ENCODE results near the gene ORAI3. TPM values are rescaled to one million over a fixed set of nuclear protein-coding genes. Genes with fewer than 3 reads are reported as not detected.

The ORAI3 gene
- total RNA-seq, 1 experiment from 2014 or later, result 9.0 TPM

GRCh38 chr16:30957456-30958174 lies 8.7 kb downstream of the ORAI3 start, which contains the start of gene SETD1A:
SETD1A (plus strand) TSS chr16:30957754; CDS start chr16:30958732, 978 bp downstream.
- Histone ChIP-seq H3K27ac (ENCODE audit: low read depth, low read length) (peak within 1 kb of the TSS; percentile 100), H3K9me3 (ENCODE audit: control insufficient read depth in 1 of 2, insufficient read depth in 1 of 2, low read depth in 1 of 2, low read length in 2 of 2) (no peaks in the 10 kb centered on the region), H3K9ac (ENCODE audit: low read length) (peak within 1 kb of the TSS; percentile 88), H2AFZ (ENCODE audit: low read depth, low read length, poor library complexity, severe bottlenecking) (peak within 1 kb of the TSS; percentile 96), H3K36me3 (ENCODE audit: control insufficient read depth in 1 of 2, insufficient read depth in 2 of 2, low read length in 2 of 2) (peaks cover 30 to 36% of the 10 kb centered on the region in 2 experiments), H3K9me2 (ENCODE audit: insufficient read depth) (no peaks in the 10 kb centered on the region), H3K4me2 (ENCODE audit: low read length) (peak within 1 kb of the TSS; percentile 95), H4K20me1 (ENCODE audit: insufficient read depth) (no peaks in the 10 kb centered on the region), H3K4me3 (replicated peaks in 1 of 2; ENCODE audit: low read depth in 1 of 2, low read length in 2 of 2) (peak within 1 kb of the TSS; percentile 74 to 88), H3K4me1 (ENCODE audit: control insufficient read depth in 1 of 2, insufficient read depth in 2 of 2, low read length in 2 of 2) (peaks cover 22 to 32% of the 10 kb centered on the region in 2 experiments), H3K27me3 (ENCODE audit: insufficient read depth, low read length) (no peaks in the 10 kb centered on the region), H3K79me2 (ENCODE audit: insufficient read depth, low read length) (peaks cover 28% of the 10 kb centered on the region)
- TF ChIP-seq SP1 (IDR thresholded peaks at IDR 0.05; ENCODE audit: low read depth) (no peak), EZH2 (IDR thresholded peaks at IDR 0.05) (no peak), POLR2AphosphoS5 (IDR thresholded peaks at IDR 0.05; ENCODE audit: low read depth, low read length) (peak; percentile 24; the same call in 1 of the 2 replicates), ZBTB33 (IDR thresholded peaks at IDR 0.05; ENCODE audit: extremely low read depth, insufficient replicate concordance, low read length) (peak; percentile 55), EGR1 (IDR thresholded peaks at IDR 0.05; ENCODE audit: low read depth) (no peak), ZFX (IDR thresholded peaks at IDR 0.05) (peak; percentile 47; the same call in 1 of the 2 replicates), POLR2A (IDR thresholded peaks at IDR 0.05; ENCODE audit: borderline replicate concordance, extremely low read depth, insufficient read depth, insufficient read length) (no peak), JUND (IDR thresholded peaks at IDR 0.05) (no peak), CEBPB (IDR thresholded peaks at IDR 0.05; ENCODE audit: low read depth) (no peak), YY1 (IDR thresholded peaks at IDR 0.05; ENCODE audit: extremely low read depth, insufficient replicate concordance, low read depth, low read length) (peak; percentile 4), ELF1 (IDR thresholded peaks at IDR 0.05; ENCODE audit: borderline replicate concordance, low read depth) (no peak)
- TF ChIP-seq, protein P1, sequence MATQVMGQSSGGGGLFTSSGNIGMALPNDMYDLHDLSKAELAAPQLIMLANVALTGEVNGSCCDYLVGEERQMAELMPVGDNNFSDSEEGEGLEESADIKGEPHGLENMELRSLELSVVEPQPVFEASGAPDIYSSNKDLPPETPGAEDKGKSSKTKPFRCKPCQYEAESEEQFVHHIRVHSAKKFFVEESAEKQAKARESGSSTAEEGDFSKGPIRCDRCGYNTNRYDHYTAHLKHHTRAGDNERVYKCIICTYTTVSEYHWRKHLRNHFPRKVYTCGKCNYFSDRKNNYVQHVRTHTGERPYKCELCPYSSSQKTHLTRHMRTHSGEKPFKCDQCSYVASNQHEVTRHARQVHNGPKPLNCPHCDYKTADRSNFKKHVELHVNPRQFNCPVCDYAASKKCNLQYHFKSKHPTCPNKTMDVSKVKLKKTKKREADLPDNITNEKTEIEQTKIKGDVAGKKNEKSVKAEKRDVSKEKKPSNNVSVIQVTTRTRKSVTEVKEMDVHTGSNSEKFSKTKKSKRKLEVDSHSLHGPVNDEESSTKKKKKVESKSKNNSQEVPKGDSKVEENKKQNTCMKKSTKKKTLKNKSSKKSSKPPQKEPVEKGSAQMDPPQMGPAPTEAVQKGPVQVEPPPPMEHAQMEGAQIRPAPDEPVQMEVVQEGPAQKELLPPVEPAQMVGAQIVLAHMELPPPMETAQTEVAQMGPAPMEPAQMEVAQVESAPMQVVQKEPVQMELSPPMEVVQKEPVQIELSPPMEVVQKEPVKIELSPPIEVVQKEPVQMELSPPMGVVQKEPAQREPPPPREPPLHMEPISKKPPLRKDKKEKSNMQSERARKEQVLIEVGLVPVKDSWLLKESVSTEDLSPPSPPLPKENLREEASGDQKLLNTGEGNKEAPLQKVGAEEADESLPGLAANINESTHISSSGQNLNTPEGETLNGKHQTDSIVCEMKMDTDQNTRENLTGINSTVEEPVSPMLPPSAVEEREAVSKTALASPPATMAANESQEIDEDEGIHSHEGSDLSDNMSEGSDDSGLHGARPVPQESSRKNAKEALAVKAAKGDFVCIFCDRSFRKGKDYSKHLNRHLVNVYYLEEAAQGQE (IDR thresholded peaks at IDR 0.05; ENCODE audit: low read depth), result no peak
- DNase-seq (ENCODE audit: low read depth, low spot score), result peak; percentile 90
- POLR2A ChIA-PET, result no interaction called here
- RAD21 ChIA-PET (ENCODE audit: low non-redundant PET in 1 of 2, low total read pairs in 2 of 2, uncharacterized antibody in 2 of 2, unreplicated experiment in 2 of 2), result no interaction called here
- intact Hi-C loops (cut with micrococcal nuclease), result loop anchor here (10.0 kb wide), 2 partner anchors 137 to 487 kb away; partner anchors contain the start of genes VKORC1 and ZNF843
- ATAC-seq, result peak; percentile 79
- CTCF ChIA-PET, result no interaction called here
- no TSS peak for BruUV-seq (replicated peaks)
